GM18907 (cell line): ENCODE results near the gene GIMAP8.

Experiments
- ATAC-seq: cut with Tn5 transposase; IDR thresholded peaks from one replicate; pipeline ENCODE4 v1.9.1; 2021; ENCODE audit warnings: mild to moderate bottlenecking, moderate library complexity; ENCODE audit not compliant: unreplicated experiment

Gene GIMAP8

DNA sequence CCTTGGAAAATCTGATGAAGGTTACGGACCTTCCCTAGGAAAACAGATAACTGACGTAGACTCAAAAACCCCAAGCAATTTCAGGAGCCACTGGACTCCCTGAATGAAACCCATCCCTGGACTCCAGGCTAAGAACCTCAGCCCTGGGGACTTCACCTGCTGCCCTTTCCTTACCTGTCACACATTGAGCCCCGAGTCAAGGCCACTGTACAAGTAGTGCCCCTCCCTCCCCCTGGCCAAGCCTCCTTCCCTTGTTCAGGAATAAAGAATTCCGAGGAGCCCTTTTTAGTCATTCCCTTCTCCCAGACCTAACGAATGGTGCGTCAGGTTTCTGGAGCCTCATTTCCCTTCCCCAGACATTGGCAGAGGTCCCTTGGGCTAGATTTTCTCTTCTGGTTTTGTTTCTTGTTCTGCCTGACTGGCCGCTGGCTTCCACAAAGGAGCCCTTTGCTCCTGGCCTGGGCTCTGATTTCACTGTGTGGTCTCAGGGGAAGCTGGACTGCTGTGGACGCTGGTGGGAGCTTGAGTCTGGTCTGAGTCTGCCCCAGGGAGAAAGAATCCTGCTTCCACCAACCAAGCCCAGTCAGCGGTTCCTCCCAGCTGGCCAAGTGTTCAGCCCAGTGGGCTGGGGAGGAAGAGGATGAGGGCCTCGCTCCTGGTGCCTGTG, 39.6 kb upstream of the GIMAP8 start:
- ATAC-seq = no peak

DNA sequence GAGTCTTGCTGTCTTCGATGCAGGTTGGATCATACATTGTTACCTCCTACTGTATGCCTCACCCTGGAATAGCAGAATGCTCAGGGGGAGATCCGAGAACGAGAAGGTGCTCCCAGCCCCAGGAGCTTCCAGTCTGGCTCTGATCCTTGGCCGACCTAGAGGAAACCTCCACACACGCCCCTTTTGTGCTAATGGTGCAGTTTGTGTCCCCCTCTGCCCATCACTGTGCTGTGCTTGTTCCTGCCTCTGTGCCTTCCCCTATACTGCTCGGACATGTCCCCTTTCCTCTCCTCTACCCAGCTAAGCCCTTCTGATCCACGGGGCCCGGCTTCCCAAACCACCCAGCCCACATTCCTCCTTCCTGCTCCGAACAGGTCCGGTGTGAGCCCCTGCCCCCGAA, 38.8 kb upstream of the GIMAP8 start:
- ATAC-seq = no peak

DNA sequence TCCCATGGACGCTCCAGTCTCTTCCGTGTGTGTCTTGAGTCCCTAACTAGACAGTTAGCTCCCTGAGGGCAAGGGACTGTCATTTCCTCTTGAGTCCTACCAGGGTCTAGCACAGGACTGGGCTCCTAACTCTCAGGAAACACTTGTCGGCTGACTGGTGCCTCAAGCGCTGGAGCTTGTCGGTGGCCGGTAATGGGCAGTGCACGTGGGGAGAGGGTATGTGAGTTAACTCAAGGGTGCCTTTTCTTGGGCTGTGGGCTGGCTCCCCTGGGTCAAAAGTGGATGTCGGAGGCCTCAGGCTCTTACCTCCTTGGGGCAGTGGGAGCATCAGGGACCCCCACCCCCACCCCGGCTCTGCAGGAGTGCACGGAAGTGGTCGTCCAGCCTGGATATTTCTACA, 38.4 kb upstream of the GIMAP8 start:
- ATAC-seq = no peak

DNA sequence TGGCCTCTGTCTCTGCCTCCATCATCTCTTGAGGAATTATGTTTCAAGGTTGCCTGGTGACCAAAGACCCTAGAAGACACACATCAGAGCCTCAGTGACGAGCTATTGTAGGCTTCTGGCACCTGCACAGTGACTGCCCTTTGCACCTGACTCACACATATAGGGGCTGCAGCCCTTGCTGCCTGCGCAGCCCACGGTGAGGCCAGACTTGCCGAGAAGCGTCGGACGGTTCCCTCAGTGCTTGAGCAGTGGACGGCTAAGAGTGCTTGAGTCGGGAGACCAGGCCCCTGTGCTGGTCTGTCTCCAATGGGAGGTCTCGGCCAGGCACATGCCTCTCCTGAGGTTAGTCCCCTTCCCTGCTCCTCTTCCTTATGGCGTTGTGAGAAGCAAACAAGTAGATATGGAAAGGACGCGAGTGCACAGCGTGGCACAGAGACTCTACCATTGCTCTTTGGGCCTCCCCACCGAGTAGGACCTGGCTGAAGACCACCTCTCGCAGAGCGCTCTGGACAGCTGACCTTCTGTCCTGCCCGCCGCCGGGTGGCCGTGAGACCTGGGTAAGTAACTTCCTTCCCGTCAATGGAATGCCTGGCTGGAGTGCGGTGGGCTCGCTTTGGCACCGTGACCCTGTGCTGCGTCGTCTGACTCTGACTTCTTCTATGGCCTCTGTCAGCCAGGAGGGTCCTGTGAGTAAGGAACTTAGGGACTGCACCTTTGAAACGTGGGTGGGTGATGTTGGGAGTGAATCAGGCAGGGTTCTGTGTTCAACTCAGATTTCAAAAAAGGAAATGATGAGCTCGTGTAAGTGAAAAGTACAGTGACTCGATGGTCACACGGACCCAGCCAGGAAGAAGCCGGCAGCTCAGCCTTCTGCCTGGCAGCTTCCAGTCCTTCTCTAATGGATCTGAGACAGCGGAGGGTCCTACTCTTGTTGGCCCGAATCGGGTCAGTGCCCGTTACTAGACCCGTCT, 37.6 kb upstream of the GIMAP8 start:
- no peak for ATAC-seq

DNA sequence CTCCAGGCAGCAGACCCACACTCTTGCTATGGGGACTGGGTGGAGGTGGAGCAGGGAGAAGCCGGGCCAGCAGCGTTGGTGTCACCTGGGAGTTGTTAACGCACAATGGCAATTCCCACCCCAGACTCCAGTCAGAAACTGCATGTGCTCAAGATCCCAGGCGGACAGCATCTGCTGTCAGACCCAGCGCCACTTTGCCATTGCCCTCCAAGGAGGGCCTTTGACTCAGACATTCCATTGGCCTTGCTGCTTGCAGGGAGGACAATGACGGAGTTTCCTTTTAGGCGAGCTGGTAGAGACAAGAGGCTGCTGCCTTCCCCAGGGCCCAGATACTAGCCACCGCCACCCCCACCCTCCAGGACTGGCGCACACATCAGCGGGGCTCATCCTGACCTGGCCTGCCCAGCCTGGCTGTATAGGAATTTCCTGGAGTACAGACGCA, 36.8 kb upstream of the GIMAP8 start:
- no peak for ATAC-seq

DNA sequence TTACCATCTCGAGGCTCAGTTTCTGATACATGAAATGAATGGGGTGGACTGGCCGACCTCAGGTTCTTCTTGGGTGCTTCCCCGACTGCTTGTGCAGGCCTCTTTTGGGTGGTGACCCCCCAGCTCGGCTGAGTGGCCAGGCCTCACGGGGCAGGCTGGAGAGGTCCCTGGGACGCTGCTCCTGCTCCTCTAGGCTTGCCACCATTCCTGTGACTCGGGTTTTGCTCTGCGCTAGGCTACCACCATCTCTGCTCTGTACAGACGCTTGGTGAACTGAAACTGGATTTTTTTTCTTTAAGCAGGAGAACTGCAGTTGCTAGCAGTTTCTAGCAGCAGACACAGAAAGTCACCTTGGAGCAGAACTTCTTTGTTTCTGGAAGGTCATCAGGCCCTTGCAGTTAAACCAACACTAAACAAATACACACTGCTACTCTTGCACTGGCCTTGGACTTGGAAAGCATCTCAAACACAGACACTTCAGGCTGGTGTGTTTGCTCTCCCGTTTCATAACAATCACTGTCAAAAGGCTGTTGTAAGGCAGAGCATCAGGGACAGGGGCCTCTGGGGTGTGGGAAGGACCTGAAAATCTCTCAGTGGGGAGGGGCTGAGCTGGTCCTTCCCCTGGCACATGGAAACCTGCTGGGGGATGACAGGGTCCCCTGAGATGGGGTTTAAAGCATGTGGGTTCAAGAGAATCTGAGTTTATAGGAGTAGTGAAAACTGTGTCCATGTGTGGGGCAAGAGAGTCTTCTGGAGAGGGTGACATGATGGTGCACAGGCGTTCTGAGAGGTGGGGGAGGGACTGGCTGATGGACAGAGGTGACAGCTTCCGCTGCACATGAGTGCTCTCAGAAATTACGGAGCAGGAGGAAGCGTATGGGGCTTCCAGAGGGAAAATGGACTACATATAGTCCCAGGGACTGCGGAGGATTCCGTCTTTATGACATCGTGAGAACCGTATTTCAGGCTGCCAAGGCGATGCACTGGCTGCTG, 35.0 kb upstream of the GIMAP8 start:
- ATAC-seq = no peak

DNA sequence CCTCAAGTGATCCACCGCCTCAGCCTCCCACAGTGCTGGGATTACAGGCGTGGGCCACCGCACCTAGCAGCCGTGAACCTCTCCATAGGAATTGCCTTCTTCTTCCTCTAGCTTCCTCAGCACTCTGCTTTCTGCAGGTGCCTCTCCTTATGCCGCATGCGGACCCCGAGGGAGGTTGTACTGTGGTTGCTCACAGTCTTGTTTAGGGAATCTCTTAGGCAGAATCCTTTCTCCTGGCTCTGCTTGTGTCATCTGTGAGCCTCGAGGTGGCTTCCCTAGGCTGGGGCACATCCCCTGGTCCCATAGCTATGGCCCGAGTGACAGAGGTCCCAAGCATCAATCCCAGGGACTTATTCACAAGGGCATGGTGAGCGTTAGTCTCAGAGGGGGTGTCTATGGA, 33.2 kb upstream of the GIMAP8 start:
- ATAC-seq = no peak

DNA sequence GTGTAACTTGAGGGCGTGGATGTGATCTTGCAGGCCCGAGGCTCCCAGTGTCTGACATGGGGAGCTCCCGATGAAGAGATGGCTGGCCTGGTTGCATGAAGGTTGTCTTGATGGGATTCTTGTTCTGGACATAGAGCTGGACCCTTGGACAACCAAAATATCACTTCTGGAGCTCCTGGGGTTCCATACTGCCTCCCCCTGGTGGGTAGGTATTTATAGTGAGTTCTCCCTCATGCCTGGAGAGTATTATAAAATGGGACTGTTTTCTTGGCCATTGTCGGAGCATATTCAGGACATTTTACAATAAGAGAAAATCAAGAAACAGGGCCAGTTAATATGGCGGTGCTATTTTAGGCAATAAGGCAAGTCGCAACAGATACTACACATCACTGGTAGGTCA, 32.6 kb upstream of the GIMAP8 start:
- no peak for ATAC-seq

DNA sequence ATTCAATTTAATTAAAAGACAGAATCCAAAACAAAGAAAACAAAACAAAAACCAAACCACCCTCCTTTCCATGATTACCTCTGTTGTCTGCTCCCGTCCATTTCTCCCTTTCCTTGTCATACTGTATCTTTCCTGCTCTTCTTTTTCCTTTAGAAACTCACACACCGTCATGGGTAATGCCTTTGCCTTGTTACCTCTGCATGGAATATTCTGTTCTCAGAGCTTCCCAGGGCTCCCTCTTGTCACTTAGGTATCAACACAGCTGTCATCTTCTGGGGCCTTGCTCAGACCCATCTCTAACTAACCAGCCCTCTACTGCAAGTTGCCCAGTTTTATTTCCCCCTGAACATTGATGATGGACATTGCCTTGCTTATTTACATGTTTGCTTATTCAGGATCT, 30.2 kb upstream of the GIMAP8 start:
- no peak for ATAC-seq

DNA sequence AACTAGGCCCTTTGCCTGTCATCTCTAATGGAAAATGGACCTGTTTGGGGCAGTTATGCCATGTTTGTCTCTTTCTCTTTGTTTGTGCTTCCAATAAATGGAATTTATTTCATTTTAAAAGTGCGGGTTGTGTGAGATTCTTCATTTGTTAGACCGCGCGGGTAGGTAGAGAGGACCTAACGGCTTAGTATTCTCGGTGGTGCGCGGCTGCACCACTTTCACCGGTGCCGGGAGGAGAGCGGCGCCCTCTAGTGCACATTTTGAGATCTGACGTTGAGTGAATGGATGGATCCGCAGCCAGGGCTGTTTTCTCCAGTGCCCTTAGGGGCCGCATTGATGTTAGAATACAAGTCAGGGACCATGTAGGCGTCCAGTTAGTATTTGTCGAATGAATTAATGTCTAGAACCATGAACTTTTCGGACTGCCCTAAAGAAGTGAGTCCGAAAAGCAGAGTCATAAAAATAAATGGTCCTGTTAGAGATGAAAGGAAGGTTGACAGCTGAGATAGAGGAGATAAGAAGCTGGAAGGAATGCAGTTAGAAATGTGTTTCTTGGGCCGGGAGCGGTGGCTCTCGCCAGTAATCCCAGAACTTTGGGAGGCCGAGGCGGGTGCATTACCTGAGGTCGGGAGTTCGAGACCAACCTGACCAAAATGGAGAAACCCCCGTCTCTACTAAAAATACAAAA, 29.3 kb upstream of the GIMAP8 start:
- peak; percentile 92 for ATAC-seq

DNA sequence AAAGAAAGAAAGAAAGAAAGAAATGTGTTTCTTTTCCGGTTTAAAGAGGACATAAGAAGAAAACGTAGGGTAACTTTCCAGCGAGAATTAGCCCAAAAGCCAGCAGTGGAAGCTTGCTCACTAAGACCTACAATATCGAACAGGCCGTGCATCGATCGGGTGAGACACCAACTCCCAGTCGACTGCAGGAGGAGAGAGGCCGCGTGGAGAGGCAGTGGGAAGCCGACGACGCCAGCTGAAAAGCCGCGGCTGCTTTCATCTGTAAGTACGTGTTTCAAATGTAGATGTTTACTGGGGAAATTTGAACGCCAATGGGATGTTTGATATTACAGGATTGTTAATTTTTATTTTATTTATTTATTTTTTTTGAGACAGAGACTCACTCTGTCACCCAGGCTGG, 28.6 kb upstream of the GIMAP8 start:
- ATAC-seq = no peak

DNA sequence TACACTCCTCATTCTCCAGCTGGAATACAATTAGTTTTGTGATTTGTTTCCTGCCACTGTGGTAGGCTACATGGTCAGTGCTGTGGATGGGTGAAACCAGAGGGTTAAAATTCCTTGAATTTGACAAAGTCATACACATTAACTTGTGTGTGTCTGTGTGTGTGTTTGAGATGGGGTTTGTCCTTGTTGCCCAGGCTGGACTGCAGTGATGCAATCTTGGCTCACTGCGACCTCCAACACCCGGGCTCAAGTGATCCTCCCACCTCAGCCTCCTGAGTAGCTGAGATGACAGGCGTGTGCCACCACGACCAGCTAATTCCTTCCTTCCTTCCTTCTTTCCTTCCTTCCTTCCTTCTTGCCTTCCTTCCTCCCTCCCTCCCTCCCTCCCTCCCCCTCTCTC, 24.8 kb upstream of the GIMAP8 start:
- ATAC-seq = no peak

DNA sequence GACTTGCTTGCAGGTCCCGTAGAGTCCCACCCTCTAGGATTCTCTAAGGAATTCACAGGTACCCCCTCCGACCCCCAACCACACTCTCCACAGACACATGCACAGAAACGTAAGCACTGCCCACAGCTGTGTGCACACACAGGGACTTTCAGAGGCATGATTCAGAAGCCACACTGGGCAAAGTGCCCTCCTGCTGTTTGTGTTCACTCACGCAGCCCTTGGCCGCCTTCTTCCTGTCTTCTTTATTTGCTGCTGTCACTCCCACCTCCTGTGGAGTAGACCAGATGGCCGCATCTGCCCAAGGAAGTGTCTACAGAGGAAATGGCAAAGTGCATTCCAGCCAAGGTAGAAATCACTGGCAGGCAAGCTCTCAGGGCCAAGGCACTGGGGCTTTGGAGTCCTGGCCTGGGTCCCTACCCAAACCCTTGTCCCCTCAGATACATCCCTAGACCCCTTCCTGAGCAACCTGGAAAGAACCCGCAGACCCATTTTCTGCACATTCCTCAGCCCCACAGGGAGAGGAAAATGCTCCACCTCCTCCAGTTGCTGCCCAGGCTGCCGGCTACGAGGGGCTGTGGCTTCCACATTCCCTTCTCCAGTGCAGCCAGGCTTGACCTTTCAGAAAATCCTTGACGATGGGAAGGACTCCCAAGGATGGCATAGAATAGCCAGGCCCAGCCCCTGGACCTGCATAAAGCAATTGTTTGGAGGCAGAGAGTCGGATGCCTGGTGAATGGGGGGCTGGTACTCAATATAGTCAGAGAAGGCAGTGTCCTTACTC, 21.6 kb upstream of the GIMAP8 start:
- ATAC-seq = peak; percentile 62

DNA sequence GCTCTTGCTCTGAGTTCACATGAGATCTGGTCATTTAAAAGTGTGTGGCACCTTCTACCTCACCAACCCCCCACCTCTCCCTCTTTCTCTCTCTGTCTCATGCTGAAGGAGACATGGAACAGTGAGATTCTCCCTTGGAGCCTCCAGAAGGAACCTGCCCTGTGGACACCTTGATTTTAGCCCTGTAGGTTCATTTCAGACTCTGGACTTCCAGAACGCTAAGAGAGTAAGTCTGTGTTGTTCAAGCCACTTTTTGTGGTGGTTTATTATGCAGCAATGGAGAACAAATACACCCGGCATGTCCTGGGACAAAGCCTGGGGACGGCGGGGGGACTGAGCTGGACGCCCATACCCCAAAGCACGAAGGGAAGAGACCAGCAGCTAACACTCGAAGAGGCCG, 20.7 kb upstream of the GIMAP8 start:
- ATAC-seq = no peak

DNA sequence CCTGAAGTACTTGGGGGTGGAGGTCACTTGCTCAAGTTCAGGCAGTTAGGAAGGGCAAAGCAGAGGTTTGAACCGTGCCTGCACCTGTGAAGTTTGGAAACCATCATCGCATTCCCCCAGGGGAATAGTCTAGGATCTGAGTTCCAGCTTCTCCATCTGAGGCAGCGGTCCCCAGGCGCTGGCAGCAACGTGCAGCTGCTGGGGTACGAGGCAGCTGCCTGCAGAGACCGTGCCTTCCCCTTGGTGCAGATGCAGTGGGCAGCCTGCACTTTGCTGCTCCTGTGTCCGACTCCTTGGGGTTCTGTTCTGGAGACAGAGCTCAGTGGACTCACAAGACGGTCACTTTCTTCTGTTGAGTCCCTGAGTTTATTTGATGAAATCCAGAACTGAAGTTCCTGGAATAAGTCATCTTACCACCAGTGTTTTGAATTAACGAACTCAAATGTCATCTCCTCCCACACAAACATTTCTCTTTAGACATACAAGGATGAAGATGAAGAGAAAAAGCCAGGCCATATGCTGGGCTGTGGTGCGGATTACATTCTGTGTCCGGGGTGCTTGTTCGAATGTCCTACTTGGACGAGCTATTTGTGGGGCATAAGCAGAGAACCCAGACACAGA, 19.9 kb upstream of the GIMAP8 start:
- ATAC-seq = no peak

DNA sequence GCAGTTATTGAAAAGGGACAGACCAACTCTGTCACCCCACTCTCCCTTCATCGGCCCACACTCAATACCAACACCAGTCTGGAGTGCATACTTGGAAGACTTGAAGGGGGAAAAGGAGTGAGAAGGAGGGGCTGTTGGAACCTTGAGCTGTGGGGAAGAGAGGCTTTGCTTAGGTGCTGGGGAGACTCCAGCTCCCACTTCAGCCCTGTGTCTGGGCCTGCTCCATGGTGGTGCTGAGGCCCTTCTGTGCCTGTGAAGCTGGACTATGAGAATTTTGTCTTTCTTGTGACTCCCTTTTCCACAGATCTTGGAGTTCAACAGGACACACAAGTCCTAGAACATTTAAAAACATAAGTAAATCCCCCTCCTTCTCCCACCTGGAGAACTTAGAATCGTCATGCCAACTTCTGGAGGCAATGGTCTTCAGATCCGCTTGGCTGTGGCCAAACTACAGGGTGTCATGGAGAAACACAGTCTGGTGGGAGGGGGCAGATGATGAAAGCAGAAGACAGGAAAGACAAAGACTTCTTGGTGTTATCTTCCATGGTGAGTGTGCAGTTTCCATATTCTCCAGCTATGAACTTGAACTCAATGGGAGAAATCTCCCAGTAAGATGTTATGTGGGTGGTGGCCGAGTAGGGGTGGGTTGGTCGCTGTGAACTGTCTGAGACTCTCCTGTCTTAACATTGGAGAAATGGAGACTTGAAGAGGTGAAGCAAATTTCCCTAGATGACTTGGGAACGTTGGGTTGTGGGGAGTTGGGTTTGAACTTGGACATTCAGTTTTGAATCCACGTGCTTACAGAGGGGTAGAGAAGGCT, 18.4 kb upstream of the GIMAP8 start:
- ATAC-seq = no peak

DNA sequence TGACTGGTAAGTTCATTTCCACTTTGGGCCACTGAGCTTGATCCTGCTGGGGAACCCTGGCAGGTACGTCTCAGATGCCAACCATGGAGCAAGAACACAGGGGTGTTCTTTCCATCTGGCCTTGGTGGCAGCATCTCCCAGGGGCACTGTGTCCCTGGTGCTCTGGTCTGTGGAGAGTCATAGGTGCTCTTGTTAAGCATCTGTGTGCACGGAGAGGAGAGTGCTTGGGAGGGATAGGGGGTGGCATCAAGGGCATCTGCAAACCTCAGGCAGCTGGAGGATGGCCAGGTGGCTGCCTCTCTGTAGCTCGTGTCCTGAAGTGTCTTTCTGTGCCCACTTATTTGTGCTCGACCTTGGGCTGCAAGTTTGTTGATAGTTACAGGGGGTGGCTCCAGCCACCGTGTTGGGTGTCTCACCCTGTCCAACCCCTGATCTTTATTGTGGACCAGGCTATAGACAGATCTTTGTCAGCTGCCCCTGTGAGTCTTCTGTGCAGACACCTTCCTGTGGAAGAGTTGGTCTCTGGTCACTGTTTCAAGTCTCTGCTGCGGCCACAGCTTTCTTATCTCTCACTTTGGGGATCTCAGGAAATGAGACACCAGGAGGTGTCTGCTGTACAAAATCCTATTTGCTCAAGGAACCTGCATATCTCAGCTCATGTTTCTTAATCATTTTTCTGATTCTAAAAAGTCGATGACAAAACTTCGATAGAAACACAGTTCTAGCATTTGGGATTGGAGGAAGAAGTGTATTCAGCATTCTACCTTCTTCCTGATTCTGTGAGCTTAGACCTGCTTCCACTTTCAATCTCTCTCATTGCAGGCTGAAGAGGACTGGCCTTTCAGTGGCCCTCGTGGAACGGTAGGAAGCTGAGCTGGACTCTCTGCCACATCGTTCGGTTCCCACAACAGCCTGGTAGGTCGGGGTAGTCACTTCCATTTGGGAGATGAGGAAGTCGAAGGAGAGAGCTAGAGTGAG, 17.2 kb upstream of the GIMAP8 start:
- peak; percentile 30 for ATAC-seq
